Liver (tissue), 9 donors: ENCODE measurements around the gene SERPING1. TPM values are rescaled to one million over a fixed set of nuclear protein-coding genes. Genes with fewer than 3 reads are reported as not detected.

ENCODE experiments used
- DNase-seq: peaks from one replicate; pipeline ENCODE4 v3.0.0-alpha.2; 2017; ENCODE audit warnings: low spot score
- H3K27ac ChIP-seq, 2 donors: one replicate each; pipeline ENCODE4 v1.7.0; 2013; ENCODE audit warnings: inconsistent platforms in 2 of 2, low read length in 2 of 2, control low read depth in 1 of 2, low read depth in 1 of 2, mild to moderate bottlenecking in 1 of 2
- H3K27me3 ChIP-seq, 4 donors: one replicate each; pipeline versions ENCODE4 v1.6.1 to v1.7.0; 2013; ENCODE audit warnings: low read length in 3 of 4, inconsistent platforms in 1 of 4, mild to moderate bottlenecking in 1 of 4, moderate library complexity in 1 of 4; ENCODE audit not compliant: control insufficient read depth in 4 of 4, insufficient read depth in 4 of 4
- H3K36me3 ChIP-seq, 4 donors: one replicate each; pipeline versions ENCODE4 v1.6.1 to v1.7.0; 2013; ENCODE audit warnings: low read length in 3 of 4, mild to moderate bottlenecking in 3 of 4, low read depth in 1 of 4, moderate library complexity in 1 of 4; ENCODE audit not compliant: control insufficient read depth in 4 of 4, insufficient read depth in 3 of 4
- H3K4me1 ChIP-seq, 4 donors: one replicate each; pipeline versions ENCODE4 v1.6.1 to v1.7.0; 2013; ENCODE audit warnings: low read length in 3 of 4, mild to moderate bottlenecking in 3 of 4, moderate library complexity in 1 of 4; ENCODE audit not compliant: control insufficient read depth in 4 of 4, insufficient read depth in 4 of 4
- H3K4me3 ChIP-seq, 3 donors: one replicate each; pipeline versions ENCODE4 v1.6.1 to v1.7.0; 2013; ENCODE audit warnings: low read length in 3 of 3, control low read depth in 1 of 3, low read depth in 1 of 3, mild to moderate bottlenecking in 1 of 3
- H3K9ac ChIP-seq, 2 donors: one replicate each; pipeline ENCODE4 v1.7.0; 2013; ENCODE audit warnings: low read length in 2 of 2, mild to moderate bottlenecking in 2 of 2, moderate library complexity in 2 of 2, control low read depth in 1 of 2, low read depth in 1 of 2
- H3K9me3 ChIP-seq, 4 donors: one replicate each; pipeline versions ENCODE4 v1.6.1 to v1.7.0; 2013; ENCODE audit warnings: low read length in 3 of 4; ENCODE audit not compliant: control insufficient read depth in 4 of 4
- ATF3 ChIP-seq: IDR thresholded peaks from 2 replicates; pipeline ENCODE4 v1.6.1; 2016; ENCODE audit warnings: antibody characterized with exemption
- CTCF ChIP-seq: fragments of 150-350 bp; IDR thresholded peaks from 2 replicates; pipeline ENCODE4 v1.5.1; 2017; ENCODE audit warnings: improper control_type of control experiment, low read depth, low read length; ENCODE audit not compliant: missing input control
- EGR1 ChIP-seq, 2 donors: IDR thresholded peaks; 2 replicates each; pipeline ENCODE4 v1.6.1; 2016 to 2018; ENCODE audit warnings: antibody characterized with exemption in 2 of 2, low read depth in 2 of 2
- FOXA1 ChIP-seq: IDR thresholded peaks from 2 replicates; pipeline ENCODE4 v1.6.1; 2016; ENCODE audit warnings: antibody characterized with exemption
- FOXA2 ChIP-seq: IDR thresholded peaks from 2 replicates; pipeline ENCODE4 v1.6.1; 2016; ENCODE audit warnings: antibody characterized with exemption
- GABPA ChIP-seq, 2 donors: IDR thresholded peaks in 1 of 2; conservative IDR thresholded peaks in 1 of 2; 2 replicates each; pipeline ENCODE4 v1.6.1; 2016; ENCODE audit warnings: antibody characterized with exemption in 2 of 2, mild to moderate bottlenecking in 1 of 2, moderate library complexity in 1 of 2
- HNF4A ChIP-seq, 2 donors: conservative IDR thresholded peaks; 2 replicates each; pipeline ENCODE4 v1.6.1; 2016; ENCODE audit warnings: antibody characterized with exemption in 2 of 2, mild to moderate bottlenecking in 2 of 2
- HNF4G ChIP-seq: IDR thresholded peaks from 2 replicates; pipeline ENCODE4 v1.6.1; 2016; ENCODE audit warnings: antibody characterized with exemption
- JUND ChIP-seq, 2 donors: IDR thresholded peaks; 2 replicates each; pipeline ENCODE4 v1.6.1; 2016; ENCODE audit warnings: antibody characterized with exemption in 2 of 2
- MAX ChIP-seq: IDR thresholded peaks from 2 replicates; pipeline ENCODE4 v1.6.1; 2016; ENCODE audit warnings: antibody characterized with exemption
- NR2F2 ChIP-seq: IDR thresholded peaks from 2 replicates; pipeline ENCODE4 v1.6.1; 2016; ENCODE audit warnings: antibody characterized with exemption
- RAD21 ChIP-seq, 2 donors: IDR thresholded peaks; 2 replicates each; pipeline ENCODE4 v1.6.1; 2016; ENCODE audit warnings: antibody characterized with exemption in 2 of 2, mild to moderate bottlenecking in 2 of 2
- REST ChIP-seq: IDR thresholded peaks from 2 replicates; pipeline ENCODE4 v1.6.1; 2016; ENCODE audit warnings: antibody characterized with exemption, mild to moderate bottlenecking
- RXRA ChIP-seq, 2 donors: IDR thresholded peaks; 2 replicates each; pipeline ENCODE4 v1.6.1; 2017 to 2018; ENCODE audit warnings: antibody characterized with exemption in 2 of 2, mild to moderate bottlenecking in 1 of 2
- SP1 ChIP-seq: IDR thresholded peaks from 2 replicates; pipeline ENCODE4 v1.6.1; 2018; ENCODE audit warnings: antibody characterized with exemption, mild to moderate bottlenecking
- TAF1 ChIP-seq: conservative IDR thresholded peaks from 2 replicates; pipeline ENCODE4 v1.6.1; 2016; ENCODE audit warnings: antibody characterized with exemption, mild to moderate bottlenecking
- YY1 ChIP-seq: IDR thresholded peaks from 2 replicates; pipeline ENCODE4 v1.6.1; 2016; ENCODE audit warnings: antibody characterized with exemption, mild to moderate bottlenecking
- ZBTB33 ChIP-seq: IDR thresholded peaks from 2 replicates; pipeline ENCODE4 v1.6.1; 2016; ENCODE audit warnings: antibody characterized with exemption
- WGBS: extraction: QIAGEN DNeasy Blood & Tissue Kit; methylation state at CpG from one replicate; pipeline ENCODE4 v1.1.7; 2013; 5-methylcytosine and 5-hydroxymethylcytosine counted together
- polyA plus RNA-seq, 2 donors: library from polyadenylated mRNA; stranded (reverse) in 1 of 2; unstranded in 1 of 2; fragments of 200-250 nt in 1 of 2; fragments of >200 nt in 1 of 2; fragmentation: Nextera tagmentation in 1 of 2; extraction: Ambion mirVana in 1 of 2; gene quantifications; one replicate each; pipeline versions ENCODE4 v1.2.1 to v1.2.3, GENCODE V29; 2013 to 2015
- total RNA-seq, 2 donors: library from RNA; depleted of rRNA; stranded (reverse); fragments of >200 nt; gene quantifications; one replicate each; pipeline ENCODE4 v1.2.3, GENCODE V29; 2014
- donor health status: healthy.
- donor health status: healthy.
- donor health status: healthy.
- donor health status: healthy.
- donor health status: healthy.

The SERPING1 gene
- total and polyA plus RNA-seq, 4 donors: 235 to 2,911 (median 1,514) TPM

- Histone ChIP-seq H3K4me3 (no peak overlapping the region), H3K9ac (no peak overlapping the region), H3K36me3 (peaks cover 3 to 10% (median 7%) of the 10 kb centered on the region in 4 donors), H3K4me1 (peaks cover 11 to 38% (median 21%) of the 10 kb centered on the region in 4 donors), H3K9me3 (no peaks in the 10 kb centered on the region), H3K27ac (peak overlapping the region; percentile 92 to 95), H3K27me3 (no peaks in the 10 kb centered on the region)
- no peak for TF ChIP-seq RAD21 (IDR thresholded peaks at IDR 0.05)
- peak; percentile 58 for TF ChIP-seq TAF1
- no peak for TF ChIP-seq YY1
- TF ChIP-seq EGR1 (IDR thresholded peaks at IDR 0.05; ENCODE audit: low read depth in 2 of 2): no peak
- peak; percentile 30 for TF ChIP-seq MAX
- TF ChIP-seq SP1: peak; percentile 41
- TF ChIP-seq FOXA2: peak; percentile 17
- TF ChIP-seq NR2F2: no peak
- TF ChIP-seq HNF4G: no peak
- TF ChIP-seq ATF3: no peak
- peak; percentile 36 to 58 for TF ChIP-seq HNF4A (conservative IDR thresholded peaks at IDR 0.05)
- TF ChIP-seq REST: no peak
- no peak for TF ChIP-seq GABPA (IDR thresholded peaks at IDR 0.05 in 1 of 2, conservative IDR thresholded peaks at IDR 0.05 in 1 of 2)
- TF ChIP-seq FOXA1: no peak
- TF ChIP-seq JUND (IDR thresholded peaks at IDR 0.05): no peak
- TF ChIP-seq CTCF: no peak
- TF ChIP-seq RXRA (IDR thresholded peaks at IDR 0.05): peak; percentile 7 to 63
- TF ChIP-seq ZBTB33: peak; percentile 34
- WGBS: 34% methylated on average over 5 of the region's 5 CpGs
- no peak for DNase-seq
Measured at GRCh38 chr11:57596266-57596885, 1.1 kb upstream of the SERPING1 start.
